H1 (cell line): ENCODE results near the gene CCDC51. TPM values are rescaled to one million over a fixed set of nuclear protein-coding genes. Genes with fewer than 3 reads are reported as not detected.

Experiments
- BRCA1 ChIP-seq: IDR thresholded peaks from 2 replicates; pipeline ENCODE4 v1.6.1; 2012; ENCODE audit warnings: low read depth, low read length, improper control_type of control experiment
- CHD7 ChIP-seq: fragments of 300-600 bp; sonication (generic); IDR thresholded peaks from 2 replicates; pipeline ENCODE4 v1.7.1; 2012; ENCODE audit warnings: low read length, moderate library complexity, mild to moderate bottlenecking, inconsistent platforms; ENCODE audit not compliant: insufficient replicate concordance
- HDAC2 ChIP-seq, 2 experiments: fragments of 300-600 bp in 1 of 2; sonication (generic) in 1 of 2; IDR thresholded peaks; 2 replicates each; pipeline ENCODE4 v1.6.1; 2011 to 2012; ENCODE audit warnings: low read depth in 2 of 2, low read length in 2 of 2, mild to moderate bottlenecking in 2 of 2, moderate library complexity in 2 of 2, borderline replicate concordance in 1 of 2, inconsistent platforms in 1 of 2
- NANOG ChIP-seq: IDR thresholded peaks from 2 replicates; pipeline ENCODE4 v1.6.1; 2011; ENCODE audit warnings: low read length, low read depth, mild to moderate bottlenecking, inconsistent platforms; ENCODE audit not compliant: insufficient read depth, poor library complexity, severe bottlenecking
- polyA plus RNA-seq, 7 experiments: library from polyadenylated mRNA; depleted of rRNA in 3 of 7; stranded (reverse) in 5 of 7; unstranded in 2 of 7; fragments of >200 nt in 5 of 7; fragments of 200-250 nt in 2 of 7; gene quantifications; 1 replicate in 5 of 7; 2 replicates in 1 of 7; 4 replicates in 1 of 7; pipeline versions ENCODE4 v1.2.1 to v1.2.3, GENCODE V29; 2011 to 2013; ENCODE audit warnings: missing spikeins in 2 of 7, mixed read lengths in 2 of 7
- total RNA-seq: library from RNA; stranded (reverse); fragmentation: NEBNext Ultra II Directional; extraction: Animal tissue kit (Norgen Biotek cat#: 25700); gene quantifications from 2 replicates; pipeline ENCODE4 v1.2.1, GENCODE V29; 2021

CCDC51 gene
- total and polyA plus RNA-seq, 2 of the 8 experiments (the other 6 are each of a cell fraction or from before 2014, with no cell fraction given): 21.3 to 21.4 TPM

- TF ChIP-seq CHD7 (no peak), BRCA1 (no peak), NANOG (no peak), HDAC2 (IDR thresholded peaks at IDR 0.05; ENCODE audit: borderline replicate concordance in 1 of 2, low read depth in 2 of 2, low read length in 2 of 2) (no peak)
- TF ChIP-seq, all 59 proteins: peak for 0
These were observed 2.0 kb upstream of the CCDC51 start (continued) for GRCh38 chr3:48441940-48442339.
